GM18508 (cell line): ENCODE measurements around the gene OR6Q1.
"Not testable (repeated sequence)": the region's sequence is repeated elsewhere in the genome, so short reads cannot be mapped to it uniquely, and the experiment has no call there.

Source experiments
- ATAC-seq: cut with Tn5 transposase; IDR thresholded peaks from one replicate; pipeline ENCODE4 v1.9.1; 2021; ENCODE audit warnings: moderate number of reproducible peaks; ENCODE audit not compliant: insufficient read depth, unreplicated experiment

Gene OR6Q1

GRCh38 chr11:58030653-58031052 is at the start of gene OR6Q1:
TSS of gene OR6Q1 (plus strand) at chr11:58030953. CDS start at chr11:58030953, 0 bp downstream.
- no peak for ATAC-seq

GRCh38 chr11:57981536-57981935 is 49.2 kb upstream of the OR6Q1 start:
- no peak for ATAC-seq

- ATAC-seq: no peak
Measured at GRCh38 chr11:57982776-57983175, 48.0 kb upstream of the OR6Q1 start.

GRCh38 chr11:57983191-57983590 is 47.6 kb upstream of the OR6Q1 start:
- no peak for ATAC-seq

GRCh38 chr11:57999523-57999922 is 31.2 kb upstream of the OR6Q1 start:
- not testable (repeated sequence) for ATAC-seq

- not testable (repeated sequence) for ATAC-seq
Measured at GRCh38 chr11:58000021-58000420, 30.7 kb upstream of the OR6Q1 start.

GRCh38 chr11:58000699-58001098 is 30.1 kb upstream of the OR6Q1 start:
- no peak for ATAC-seq

- ATAC-seq: no peak
Measured at GRCh38 chr11:58003036-58003435, 27.7 kb upstream of the OR6Q1 start.

- ATAC-seq: no peak
Measured at GRCh38 chr11:58003591-58003990, 27.2 kb upstream of the OR6Q1 start.

GRCh38 chr11:58004664-58005063 is 26.1 kb upstream of the OR6Q1 start:
- no peak for ATAC-seq

GRCh38 chr11:58006940-58007339 is 23.8 kb upstream of the OR6Q1 start:
- no peak for ATAC-seq

- no peak for ATAC-seq
Measured at GRCh38 chr11:58011771-58012170, 19.0 kb upstream of the OR6Q1 start.

- no peak for ATAC-seq
Measured at GRCh38 chr11:58023435-58023931, 7.3 kb upstream of the OR6Q1 start, which contains the start of gene OR9Q1. TSS of gene OR9Q1 (plus strand) at chr11:58023881. CDS start at chr11:58179445, 155,564 bp downstream.

GRCh38 chr11:58024601-58025091 is 6.1 kb upstream of the OR6Q1 start:
- no peak for ATAC-seq

GRCh38 chr11:58027341-58027740 is 3.4 kb upstream of the OR6Q1 start:
- no peak for ATAC-seq

- ATAC-seq: no peak
Measured at GRCh38 chr11:58028687-58029411, 1.9 kb upstream of the OR6Q1 start.

- no peak for ATAC-seq
Measured at GRCh38 chr11:58034471-58034870, 3.7 kb downstream of the OR6Q1 start.

- ATAC-seq: no peak
Measured at GRCh38 chr11:58039589-58039988, 8.8 kb downstream of the OR6Q1 start.

- ATAC-seq: no peak
Measured at GRCh38 chr11:58043379-58043778, 12.6 kb downstream of the OR6Q1 start.

- no peak for ATAC-seq
Measured at GRCh38 chr11:58046231-58046630, 15.5 kb downstream of the OR6Q1 start.

GRCh38 chr11:58047818-58048217 is 17.1 kb downstream of the OR6Q1 start:
- ATAC-seq: no peak
